K562 (cell line): ENCODE measurements around the gene CMPK1. TPM values are rescaled to one million over a fixed set of nuclear protein-coding genes. Genes with fewer than 3 reads are reported as not detected.

Source experiments
- C11orf30 ChIP-seq: fragments of 450-650 bp; IDR thresholded peaks from 2 replicates; pipeline ENCODE4 v1.6.1; 2016; ENCODE audit warnings: low read depth, mild to moderate bottlenecking
- CC2D1A ChIP-seq: fragments of 450-650 bp; IDR thresholded peaks from 2 replicates; pipeline ENCODE4 v1.6.1; 2017; ENCODE audit warnings: mild to moderate bottlenecking
- COPS2 ChIP-seq: fragments of 450-650 bp; conservative IDR thresholded peaks from 2 replicates; pipeline ENCODE4 v1.6.1; 2016; ENCODE audit warnings: mild to moderate bottlenecking, moderate library complexity
- HNRNPH1 ChIP-seq: fragments of 200-400 bp; formaldehyde crosslinking; optimal IDR thresholded peaks from 2 replicates; pipeline ENCODE3; 2017; ENCODE audit warnings: low read depth, mild to moderate bottlenecking, low read length, moderate library complexity
- HNRNPK ChIP-seq: fragments of 200-400 bp; formaldehyde crosslinking; IDR thresholded peaks from one replicate; pipeline ENCODE4 v1.6.1; 2018; ENCODE audit warnings: mild to moderate bottlenecking, low read depth, low read length; ENCODE audit not compliant: poor library complexity, severe bottlenecking
- IRF1 ChIP-seq: sonication (generic); formaldehyde crosslinking; IDR thresholded peaks from 2 replicates; pipeline ENCODE4 v1.8.0; 2022; ENCODE audit warnings: missing genetic modification reagents, mild to moderate bottlenecking, borderline replicate concordance
- MBD1 ChIP-seq: fragments of 250-450 bp; sonication (Bioruptor Pico); IDR thresholded peaks from 2 replicates; pipeline ENCODE4 v1.8.0; 2022; ENCODE audit warnings: inconsistent platforms
- MYC ChIP-seq, 2 experiments: fragments of 250-450 bp in 1 of 2; sonication (Bioruptor Pico) in 1 of 2; IDR thresholded peaks; 2 replicates each; pipeline versions ENCODE4 v1.5.1 to v1.6.1; 2012 to 2021; ENCODE audit warnings: low read depth in 2 of 2, borderline replicate concordance in 1 of 2, improper control_type of control experiment in 1 of 2, low read length in 1 of 2, mild to moderate bottlenecking in 1 of 2, moderate library complexity in 1 of 2
- OTX1 ChIP-seq: fragments of 450-650 bp; formaldehyde crosslinking; IDR thresholded peaks from 2 replicates; pipeline ENCODE4 v1.4.0; 2022; ENCODE audit warnings: mild to moderate bottlenecking
- PRPF4 ChIP-seq: fragments of 200-400 bp; formaldehyde crosslinking; IDR thresholded peaks from one replicate; pipeline ENCODE4 v1.6.1; 2017; ENCODE audit warnings: low read length, low read depth, mild to moderate bottlenecking; ENCODE audit not compliant: insufficient read depth, poor library complexity, severe bottlenecking
- TBL1XR1 ChIP-seq, 2 experiments: IDR thresholded peaks; 2 replicates each; pipeline ENCODE4 v1.6.1; 2012; ENCODE audit warnings: improper control_type of control experiment in 2 of 2, low read length in 2 of 2, mild to moderate bottlenecking in 1 of 2
- ZBTB26 ChIP-seq: fragments of 450-650 bp; formaldehyde crosslinking; IDR thresholded peaks from 2 replicates; pipeline ENCODE4 v1.4.0; 2022; ENCODE audit warnings: missing genetic modification characterization
- ZEB2 ChIP-seq: fragments of 450-650 bp; IDR thresholded peaks from 2 replicates; pipeline ENCODE4 v1.6.1; 2016
- ZNF12 ChIP-seq: sonication (generic); formaldehyde crosslinking; IDR thresholded peaks from 2 replicates; pipeline ENCODE4 v1.4.0; 2020; ENCODE audit warnings: mild to moderate bottlenecking, missing genetic modification reagents
- ZNF3 ChIP-seq: fragments of 250-450 bp; sonication (Bioruptor Pico); IDR thresholded peaks from 2 replicates; pipeline ENCODE4 v1.5.0; 2021; ENCODE audit warnings: mild to moderate bottlenecking, moderate library complexity
- ZNF431 ChIP-seq: sonication (generic); formaldehyde crosslinking; IDR thresholded peaks from 2 replicates; pipeline ENCODE4 v1.8.0; 2022; ENCODE audit warnings: mild to moderate bottlenecking, missing genetic modification reagents
- ZNF780A ChIP-seq: fragments of 250-450 bp; sonication (Bioruptor Pico); IDR thresholded peaks from 2 replicates; pipeline ENCODE4 v1.5.0; 2021; ENCODE audit warnings: mild to moderate bottlenecking
- ZNF785 ChIP-seq: fragments of 250-450 bp; sonication (Bioruptor Pico); IDR thresholded peaks from 2 replicates; pipeline ENCODE4 v1.4.0; 2020; ENCODE audit warnings: mild to moderate bottlenecking
- ZNF830 ChIP-seq: fragments of 250-450 bp; sonication (Bioruptor Pico); IDR thresholded peaks from 2 replicates; pipeline ENCODE4 v1.5.0; 2021; ENCODE audit warnings: mild to moderate bottlenecking
- polyA plus RNA-seq, 8 experiments: library from polyadenylated mRNA; depleted of rRNA in 4 of 8; stranded (reverse) in 5 of 8; unstranded in 3 of 8; fragments of >200 nt; fragmentation: Nextera tagmentation in 2 of 8; fragmentation: Illumina TruSeq in 1 of 8; extraction: Ambion mirVana in 2 of 8; extraction: Trizol in 1 of 8; gene quantifications; 2 replicates each; pipeline versions ENCODE4 v1.2.1 to v1.2.3, GENCODE V29; 2011 to 2014; ENCODE audit warnings: inconsistent platforms in 1 of 8, missing spikeins in 1 of 8
- total RNA-seq, 7 experiments: library from RNA; depleted of rRNA in 6 of 7; stranded (reverse); fragments of >200 nt in 6 of 7; fragmentation: Illumina TruSeq in 2 of 7; extraction: Trizol in 2 of 7; gene quantifications; 2 replicates each; pipeline versions ENCODE4 v1.2.1 to v1.2.3, GENCODE V29; 2011 to 2021; ENCODE audit warnings: low replicate concordance in 1 of 7
- TF ChIP-seq, protein P1 (sequence below): conservative IDR thresholded peaks from 2 replicates; pipeline ENCODE4 v1.6.1; 2011; ENCODE audit warnings: low read depth, mild to moderate bottlenecking, low read length; ENCODE audit not compliant: control insufficient read depth
- TF ChIP-seq, protein P2 (sequence below): IDR thresholded peaks from 2 replicates; pipeline ENCODE4 v1.6.1; 2011; ENCODE audit warnings: borderline replicate concordance, low read depth, mild to moderate bottlenecking, moderate library complexity, low read length; ENCODE audit not compliant: insufficient read depth, poor library complexity, severe bottlenecking

CMPK1 gene
- total and polyA plus RNA-seq, 9 of the 15 experiments (the other 6 are each of a cell fraction or from before 2014, with no cell fraction given): 54.5 to 197 (median 116) TPM

GRCh38 chr1:47332779-47333577 is 612 bp upstream of the CMPK1 start (continued):
- TF ChIP-seq MBD1 (CRISPR knock-in tag) (no peak), HNRNPH1 (no peak), C11orf30 (no peak), HNRNPK (no peak), ZNF3 (CRISPR knock-in tag) (no peak), TBL1XR1 (IDR thresholded peaks at IDR 0.05; ENCODE audit: low read length in 2 of 2) (no peak), ZNF780A (CRISPR knock-in tag) (no peak), ZNF431 (CRISPR knock-in tag) (no peak), COPS2 (no peak), ZNF830 (CRISPR knock-in tag) (no peak), ZNF785 (CRISPR knock-in tag) (no peak), PRPF4 (no peak), MYC (IDR thresholded peaks at IDR 0.05; ENCODE audit: low read depth, low read length) (no peak), MYC (CRISPR knock-in tag; IDR thresholded peaks at IDR 0.05; ENCODE audit: borderline replicate concordance, low read depth) (no peak), OTX1 (CRISPR knock-in tag) (no peak), ZEB2 (peak; percentile 51; the same call in 1 of the 2 replicates), IRF1 (CRISPR knock-in tag) (no peak), ZNF12 (CRISPR knock-in tag) (peak; percentile 67), CC2D1A (no peak), ZBTB26 (0 out of 2 replicates have a peak, but pooled peaks have one; percentile 8)
- TF ChIP-seq, protein P1, sequence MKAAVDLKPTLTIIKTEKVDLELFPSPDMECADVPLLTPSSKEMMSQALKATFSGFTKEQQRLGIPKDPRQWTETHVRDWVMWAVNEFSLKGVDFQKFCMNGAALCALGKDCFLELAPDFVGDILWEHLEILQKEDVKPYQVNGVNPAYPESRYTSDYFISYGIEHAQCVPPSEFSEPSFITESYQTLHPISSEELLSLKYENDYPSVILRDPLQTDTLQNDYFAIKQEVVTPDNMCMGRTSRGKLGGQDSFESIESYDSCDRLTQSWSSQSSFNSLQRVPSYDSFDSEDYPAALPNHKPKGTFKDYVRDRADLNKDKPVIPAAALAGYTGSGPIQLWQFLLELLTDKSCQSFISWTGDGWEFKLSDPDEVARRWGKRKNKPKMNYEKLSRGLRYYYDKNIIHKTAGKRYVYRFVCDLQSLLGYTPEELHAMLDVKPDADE: no peak
- TF ChIP-seq, protein P2, sequence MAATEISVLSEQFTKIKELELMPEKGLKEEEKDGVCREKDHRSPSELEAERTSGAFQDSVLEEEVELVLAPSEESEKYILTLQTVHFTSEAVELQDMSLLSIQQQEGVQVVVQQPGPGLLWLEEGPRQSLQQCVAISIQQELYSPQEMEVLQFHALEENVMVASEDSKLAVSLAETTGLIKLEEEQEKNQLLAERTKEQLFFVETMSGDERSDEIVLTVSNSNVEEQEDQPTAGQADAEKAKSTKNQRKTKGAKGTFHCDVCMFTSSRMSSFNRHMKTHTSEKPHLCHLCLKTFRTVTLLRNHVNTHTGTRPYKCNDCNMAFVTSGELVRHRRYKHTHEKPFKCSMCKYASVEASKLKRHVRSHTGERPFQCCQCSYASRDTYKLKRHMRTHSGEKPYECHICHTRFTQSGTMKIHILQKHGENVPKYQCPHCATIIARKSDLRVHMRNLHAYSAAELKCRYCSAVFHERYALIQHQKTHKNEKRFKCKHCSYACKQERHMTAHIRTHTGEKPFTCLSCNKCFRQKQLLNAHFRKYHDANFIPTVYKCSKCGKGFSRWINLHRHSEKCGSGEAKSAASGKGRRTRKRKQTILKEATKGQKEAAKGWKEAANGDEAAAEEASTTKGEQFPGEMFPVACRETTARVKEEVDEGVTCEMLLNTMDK: no peak
